HAP-1 (cell line): Measurements from ENCODE around the gene SLC26A1.

Experiments used
- DNase-seq, 2 experiments: peaks; one replicate each; pipeline ENCODE4 v3.0.0-alpha.2; 2016 to 2020; ENCODE audit warnings: low spot score in 2 of 2
- H3K27me3 ChIP-seq: fragments of 250-450 bp; sonication (Bioruptor Pico); 2 replicates; pipeline ENCODE4 v1.5.1; 2020; ENCODE audit warnings: low read depth, mild to moderate bottlenecking, moderate library complexity
- H3K36me3 ChIP-seq: fragments of 250-450 bp; sonication (Bioruptor Pico); replicated peaks from 2 replicates; pipeline ENCODE4 v1.5.1; 2020; ENCODE audit warnings: mild to moderate bottlenecking
- H3K4me1 ChIP-seq: fragments of 250-450 bp; sonication (Bioruptor Pico); 2 replicates; pipeline ENCODE4 v1.5.1; 2020; ENCODE audit warnings: mild to moderate bottlenecking
- H3K4me3 ChIP-seq: fragments of 250-450 bp; sonication (Bioruptor Pico); 2 replicates; pipeline ENCODE4 v1.5.1; 2020; ENCODE audit warnings: mild to moderate bottlenecking, moderate library complexity
- H3K9me3 ChIP-seq: fragments of 250-450 bp; sonication (Bioruptor Pico); 2 replicates; pipeline ENCODE4 v1.5.1; 2020; ENCODE audit warnings: mild to moderate bottlenecking, moderate library complexity
- in situ Hi-C: fragments of 300-500 bp; cut with MboI; formaldehyde crosslinking; loops from 3 replicates; pipeline ENCODE4 v1.14.3; 2020; ENCODE audit warnings: low sequenced_read_pairs, inconsistent platforms, mixed read lengths

The SLC26A1 gene

DNA sequence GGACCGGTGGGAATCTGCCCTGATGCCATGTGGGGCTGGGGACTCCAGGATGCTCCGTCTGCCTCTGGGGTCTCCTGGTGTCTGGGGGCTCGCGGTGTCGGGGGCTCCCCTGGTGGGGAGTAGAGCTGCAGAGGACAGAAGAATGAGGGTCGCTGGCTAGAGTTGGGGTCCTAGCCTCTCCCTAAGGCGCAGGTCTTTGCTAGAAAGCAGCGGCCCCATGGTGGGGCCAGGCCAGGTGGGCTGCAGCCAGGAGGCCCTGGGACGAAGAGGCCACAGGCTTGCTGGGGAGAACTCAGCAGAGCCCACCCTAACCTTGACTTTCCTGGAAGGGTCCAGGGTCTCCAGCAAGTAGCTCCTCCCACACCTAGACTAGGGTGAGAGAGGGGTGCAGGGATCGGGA lies 39.7 kb upstream of the SLC26A1 start:
- no peak for DNase-seq
- Histone ChIP-seq H3K4me1 (no peaks in the 10 kb centered on the region), H3K27me3 (peaks cover 9% of the 10 kb centered on the region; the same call in 1 of the 2 replicates), H3K36me3 (no peaks in the 10 kb centered on the region), H3K9me3 (no peaks in the 10 kb centered on the region), H3K4me3 (no peak overlapping the region)
- in situ Hi-C loops: no loop called here

- Histone ChIP-seq H3K27me3 (peaks cover 9% of the 10 kb centered on the region; the same call in 1 of the 2 replicates), H3K9me3 (no peaks in the 10 kb centered on the region), H3K36me3 (no peaks in the 10 kb centered on the region), H3K4me1 (no peaks in the 10 kb centered on the region), H3K4me3 (no peak overlapping the region)
- DNase-seq: no peak
- in situ Hi-C loops: no loop called here
Observed at GRCh38 chr4:1031956-1032795, 39.0 kb upstream of the SLC26A1 start.

GRCh38 chr4:1031346-1031745 lies 38.1 kb upstream of the SLC26A1 start:
- in situ Hi-C loops: no loop called here
- H3K4me1 ChIP-seq: no peaks in the 10 kb centered on the region
- H3K27me3 ChIP-seq: peaks cover 9% of the 10 kb centered on the region; the same call in 1 of the 2 replicates
- H3K9me3 ChIP-seq: no peaks in the 10 kb centered on the region
- no peaks in the 10 kb centered on the region for H3K36me3 ChIP-seq
- no peak overlapping the region for H3K4me3 ChIP-seq
- DNase-seq: no peak

DNA sequence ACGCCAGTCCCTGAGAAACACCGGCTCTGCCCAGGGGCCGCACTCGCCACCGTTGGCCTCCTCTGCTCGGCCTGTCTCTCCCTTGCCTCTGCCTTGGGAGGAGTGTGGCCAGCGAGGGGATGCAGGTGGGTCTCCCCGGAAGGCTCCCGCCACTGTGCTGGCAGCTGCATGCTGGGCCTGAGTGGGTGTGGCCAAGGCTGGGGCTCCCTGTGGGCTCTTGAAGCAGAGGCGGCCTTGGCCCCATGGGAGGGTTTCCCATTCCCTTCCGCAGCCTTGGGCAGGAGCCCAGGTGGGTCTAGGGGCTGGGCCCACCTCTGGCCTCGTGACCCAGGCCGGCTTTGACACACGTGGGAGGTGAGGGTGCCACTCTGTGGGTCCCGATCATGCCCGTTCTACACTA lies 37.4 kb upstream of the SLC26A1 start:
- in situ Hi-C loops: no loop called here
- peaks cover 9% of the 10 kb centered on the region; the same call in 1 of the 2 replicates for H3K27me3 ChIP-seq

DNA sequence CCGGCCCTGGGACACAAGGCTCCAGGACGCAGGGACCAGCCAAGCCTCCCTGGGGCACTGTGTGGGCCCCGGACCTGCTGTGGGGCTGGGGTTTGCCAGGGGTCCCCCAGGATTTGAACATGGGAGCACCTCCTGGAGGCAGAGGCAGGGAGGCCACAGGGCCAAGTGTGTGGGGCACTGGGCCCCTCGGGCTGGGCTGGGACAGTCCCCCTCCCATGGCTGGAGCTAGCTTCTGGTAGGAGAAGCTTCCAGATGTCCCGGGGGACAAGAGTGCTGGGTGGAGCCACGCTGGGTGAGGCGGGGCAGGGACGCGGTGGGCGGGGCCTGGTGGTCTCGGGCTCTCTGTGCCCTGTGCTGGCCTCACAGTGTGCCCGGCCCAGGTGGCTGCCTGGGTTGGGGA lies 36.8 kb upstream of the SLC26A1 start:
- Histone ChIP-seq H3K9me3 (no peaks in the 10 kb centered on the region), H3K27me3 (peaks cover 9% of the 10 kb centered on the region; the same call in 1 of the 2 replicates), H3K4me1 (no peaks in the 10 kb centered on the region), H3K36me3 (peaks cover 11% of the 10 kb centered on the region), H3K4me3 (no peak overlapping the region)
- DNase-seq: peak in 1 of 2 experiments; percentile 65
- in situ Hi-C loops: no loop called here

More for the DNA sequence above, 37.4 kb upstream of the SLC26A1 start:
- Histone ChIP-seq H3K4me1 (no peaks in the 10 kb centered on the region), H3K4me3 (no peak overlapping the region), H3K9me3 (no peaks in the 10 kb centered on the region), H3K36me3 (peaks cover 6% of the 10 kb centered on the region)
- no peak for DNase-seq

DNA sequence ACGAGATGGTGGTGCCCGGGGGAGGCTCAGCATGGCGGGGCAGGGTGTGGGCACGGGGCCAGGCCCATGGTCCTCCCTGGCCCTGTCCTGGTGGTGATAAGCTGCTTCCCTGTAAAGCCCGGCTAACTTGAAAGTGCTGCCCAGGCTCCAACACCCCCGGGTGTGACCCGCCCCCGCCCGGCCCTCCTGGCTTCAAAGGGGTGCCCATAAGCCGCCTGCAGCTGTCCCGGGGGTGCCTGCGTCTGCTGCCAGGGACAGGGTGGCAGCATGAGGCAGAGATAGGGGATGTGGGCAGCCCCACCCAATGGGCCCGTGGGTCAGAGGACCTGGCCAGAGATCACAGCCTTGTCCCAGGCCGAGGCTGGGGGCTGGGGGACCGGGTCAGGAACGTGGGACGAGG lies 36.3 kb upstream of the SLC26A1 start:
- Histone ChIP-seq H3K4me3 (no peak overlapping the region), H3K27me3 (peaks cover 9% of the 10 kb centered on the region; the same call in 1 of the 2 replicates), H3K36me3 (peaks cover 15% of the 10 kb centered on the region), H3K4me1 (no peaks in the 10 kb centered on the region), H3K9me3 (no peaks in the 10 kb centered on the region)
- DNase-seq: no peak
- in situ Hi-C loops: no loop called here

DNA sequence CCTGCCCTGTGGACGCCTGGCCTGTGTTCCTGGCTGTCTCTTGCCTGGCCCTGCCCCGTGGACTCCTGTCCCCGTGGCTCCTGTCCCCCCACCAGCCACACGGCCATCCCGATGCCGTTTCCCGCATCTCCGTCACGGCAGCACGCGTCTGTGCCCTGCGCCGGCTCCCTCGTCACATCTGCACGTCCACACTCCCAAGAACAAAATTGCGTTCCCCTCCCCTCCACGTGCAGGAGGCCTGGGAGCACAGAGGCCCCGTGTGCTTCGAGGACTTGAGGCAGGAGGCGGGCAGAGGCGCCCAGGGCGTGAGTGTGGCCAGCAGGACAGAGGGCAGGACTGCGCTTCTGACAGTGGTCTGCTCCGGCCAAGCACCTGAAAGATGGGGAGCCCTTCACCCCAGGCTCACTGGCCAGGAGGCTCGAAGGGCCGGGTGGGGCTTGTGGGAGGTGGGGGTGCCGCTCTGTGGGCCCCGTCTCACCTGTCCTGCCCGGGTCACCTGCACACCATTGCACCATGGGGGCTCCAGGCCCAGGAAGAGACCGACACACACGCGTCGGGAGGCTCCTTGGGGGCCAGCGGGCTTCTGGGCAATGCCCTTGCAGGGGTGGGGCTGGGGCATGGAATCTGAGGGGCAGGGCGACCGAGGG lies 35.5 kb upstream of the SLC26A1 start:
- Histone ChIP-seq H3K27me3 (peaks cover 9% of the 10 kb centered on the region; the same call in 1 of the 2 replicates), H3K4me1 (no peaks in the 10 kb centered on the region), H3K4me3 (no peak overlapping the region), H3K36me3 (peaks cover 15% of the 10 kb centered on the region), H3K9me3 (no peaks in the 10 kb centered on the region)
- DNase-seq: no peak
- in situ Hi-C loops: no loop called here

- DNase-seq: no peak
- in situ Hi-C loops: no loop called here
- Histone ChIP-seq H3K4me1 (no peaks in the 10 kb centered on the region), H3K9me3 (no peaks in the 10 kb centered on the region), H3K27me3 (peaks cover 9% of the 10 kb centered on the region; the same call in 1 of the 2 replicates), H3K36me3 (peaks cover 15% of the 10 kb centered on the region), H3K4me3 (no peak overlapping the region)
Observed at GRCh38 chr4:1027915-1028238, 34.7 kb upstream of the SLC26A1 start.

- in situ Hi-C loops: no loop called here
- Histone ChIP-seq H3K4me3 (no peak overlapping the region), H3K36me3 (peaks cover 15% of the 10 kb centered on the region), H3K4me1 (no peaks in the 10 kb centered on the region), H3K27me3 (peaks cover 7% of the 10 kb centered on the region; the same call in 1 of the 2 replicates), H3K9me3 (no peaks in the 10 kb centered on the region)
- DNase-seq: no peak
Observed at GRCh38 chr4:1027219-1027914, 34.2 kb upstream of the SLC26A1 start.

- H3K27me3 ChIP-seq: no peaks in the 10 kb centered on the region
- H3K4me1 ChIP-seq: no peaks in the 10 kb centered on the region
- in situ Hi-C loops: no loop called here
- peaks cover 15% of the 10 kb centered on the region for H3K36me3 ChIP-seq
- H3K4me3 ChIP-seq: no peak overlapping the region
- DNase-seq: peak in 1 of 2 experiments; percentile 73
- H3K9me3 ChIP-seq: no peaks in the 10 kb centered on the region
Observed at GRCh38 chr4:1026115-1026514, 32.9 kb upstream of the SLC26A1 start.

DNA sequence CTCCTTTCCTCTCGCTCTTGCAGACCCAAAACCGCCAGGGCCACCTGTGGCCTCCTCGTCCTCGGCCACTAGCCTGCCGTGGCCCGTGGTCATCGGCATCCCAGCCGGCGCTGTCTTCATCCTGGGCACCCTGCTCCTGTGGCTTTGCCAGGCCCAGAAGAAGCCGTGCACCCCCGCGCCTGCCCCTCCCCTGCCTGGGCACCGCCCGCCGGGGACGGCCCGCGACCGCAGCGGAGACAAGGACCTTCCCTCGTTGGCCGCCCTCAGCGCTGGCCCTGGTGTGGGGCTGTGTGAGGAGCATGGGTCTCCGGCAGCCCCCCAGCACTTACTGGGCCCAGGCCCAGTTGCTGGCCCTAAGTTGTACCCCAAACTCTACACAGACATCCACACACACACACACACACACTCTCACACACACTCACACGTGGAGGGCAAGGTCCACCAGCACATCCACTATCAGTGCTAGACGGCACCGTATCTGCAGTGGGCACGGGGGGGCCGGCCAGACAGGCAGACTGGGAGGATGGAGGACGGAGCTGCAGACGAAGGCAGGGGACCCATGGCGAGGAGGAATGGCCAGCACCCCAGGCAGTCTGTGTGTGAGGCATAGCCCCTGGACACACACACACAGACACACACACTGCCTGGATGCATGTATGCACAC lies 31.8 kb upstream of the SLC26A1 start:
- in situ Hi-C loops: no loop called here
- Histone ChIP-seq H3K4me3 (no peak overlapping the region), H3K4me1 (no peaks in the 10 kb centered on the region), H3K36me3 (peaks cover 15% of the 10 kb centered on the region), H3K9me3 (no peaks in the 10 kb centered on the region), H3K27me3 (no peaks in the 10 kb centered on the region)
- DNase-seq: no peak

DNA sequence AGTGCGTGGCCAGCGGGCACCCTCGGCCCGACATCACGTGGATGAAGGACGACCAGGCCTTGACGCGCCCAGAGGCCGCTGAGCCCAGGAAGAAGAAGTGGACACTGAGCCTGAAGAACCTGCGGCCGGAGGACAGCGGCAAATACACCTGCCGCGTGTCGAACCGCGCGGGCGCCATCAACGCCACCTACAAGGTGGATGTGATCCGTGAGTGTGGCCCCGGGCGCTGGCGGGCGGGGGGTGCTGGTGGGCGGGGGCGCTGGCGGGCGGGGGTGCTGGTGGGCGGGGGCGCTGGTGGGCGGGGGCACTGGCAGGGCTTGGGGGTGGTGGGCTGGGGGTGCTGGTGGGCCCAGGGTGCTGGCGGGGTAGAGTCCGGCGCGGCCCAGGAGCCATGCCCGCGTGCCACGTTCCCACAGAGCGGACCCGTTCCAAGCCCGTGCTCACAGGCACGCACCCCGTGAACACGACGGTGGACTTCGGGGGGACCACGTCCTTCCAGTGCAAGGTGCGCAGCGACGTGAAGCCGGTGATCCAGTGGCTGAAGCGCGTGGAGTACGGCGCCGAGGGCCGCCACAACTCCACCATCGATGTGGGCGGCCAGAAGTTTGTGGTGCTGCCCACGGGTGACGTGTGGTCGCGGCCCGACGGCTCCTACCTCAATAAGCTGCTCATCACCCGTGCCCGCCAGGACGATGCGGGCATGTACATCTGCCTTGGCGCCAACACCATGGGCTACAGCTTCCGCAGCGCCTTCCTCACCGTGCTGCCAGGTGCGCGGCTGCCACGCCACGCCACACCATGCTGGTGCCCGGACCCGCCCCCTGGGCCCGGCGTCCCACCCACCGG lies 30.9 kb upstream of the SLC26A1 start:
- no peaks in the 10 kb centered on the region for H3K27me3 ChIP-seq
- H3K36me3 ChIP-seq: peaks cover 15% of the 10 kb centered on the region
- no peak overlapping the region for H3K4me3 ChIP-seq
- no peaks in the 10 kb centered on the region for H3K9me3 ChIP-seq
- in situ Hi-C loops: no loop called here
- no peak for DNase-seq
- H3K4me1 ChIP-seq: no peaks in the 10 kb centered on the region
